Measurements from ENCODE around the gene SLC6A9.
A peak's percentile ranks its signal among the peaks of the same experiment; 100 is the strongest.

Gene SLC6A9

DNA sequence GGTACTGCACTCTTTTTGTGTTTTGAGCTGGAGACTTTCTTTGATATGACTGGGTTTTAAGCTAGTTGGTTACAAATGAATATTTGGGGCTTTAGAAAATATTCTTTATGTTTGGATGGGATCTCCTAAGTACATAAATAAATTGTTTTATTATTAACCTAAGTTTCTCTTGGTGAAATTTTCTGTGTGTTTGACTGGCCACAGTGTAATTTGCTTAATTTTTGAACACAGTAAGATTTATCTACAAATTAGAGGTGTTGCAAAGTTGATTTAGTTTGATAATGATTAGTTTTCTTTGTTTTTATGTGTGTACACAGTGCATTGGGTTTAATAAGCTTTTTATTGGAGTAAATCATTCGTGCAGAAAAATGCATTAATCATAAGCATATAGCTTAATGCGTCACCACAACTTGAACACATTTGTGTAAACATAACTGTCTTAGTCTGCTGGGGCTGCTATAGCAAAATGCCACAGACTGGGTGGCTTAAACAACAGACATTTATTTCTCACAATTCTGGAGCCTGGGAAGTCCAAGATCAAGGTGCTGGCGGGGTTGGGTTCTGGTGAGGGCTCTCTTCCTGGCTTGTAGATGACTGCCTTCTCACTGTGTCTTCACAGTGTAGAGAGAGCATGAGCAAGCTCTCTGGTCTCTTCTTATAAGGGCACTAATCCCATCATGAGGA, 17.4 kb upstream of the SLC6A9 start:
- DNase-seq (ENCODE audit: low read depth, low spot score) = no peak

DNA sequence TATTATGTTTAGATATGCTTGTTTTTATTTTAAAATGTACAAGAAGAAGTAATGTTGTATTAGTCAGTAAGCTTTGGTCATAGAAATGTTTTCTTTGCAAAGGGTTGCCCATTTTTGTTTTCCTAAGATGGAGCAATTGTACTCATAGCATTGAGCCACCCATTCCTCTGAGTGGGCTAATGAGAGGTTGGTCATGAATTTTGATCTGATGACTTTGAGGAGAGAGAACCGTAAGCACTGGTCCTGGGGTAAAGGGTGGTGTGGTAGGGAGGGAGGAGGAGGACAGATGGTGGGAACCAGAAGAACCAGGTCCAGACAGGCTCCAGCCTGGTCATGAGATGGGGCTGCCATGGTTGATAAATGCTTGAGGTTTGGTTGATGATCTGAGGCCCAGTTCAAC, 15.9 kb upstream of the SLC6A9 start:
- DNase-seq (ENCODE audit: low read depth, low spot score) = no peak

DNA sequence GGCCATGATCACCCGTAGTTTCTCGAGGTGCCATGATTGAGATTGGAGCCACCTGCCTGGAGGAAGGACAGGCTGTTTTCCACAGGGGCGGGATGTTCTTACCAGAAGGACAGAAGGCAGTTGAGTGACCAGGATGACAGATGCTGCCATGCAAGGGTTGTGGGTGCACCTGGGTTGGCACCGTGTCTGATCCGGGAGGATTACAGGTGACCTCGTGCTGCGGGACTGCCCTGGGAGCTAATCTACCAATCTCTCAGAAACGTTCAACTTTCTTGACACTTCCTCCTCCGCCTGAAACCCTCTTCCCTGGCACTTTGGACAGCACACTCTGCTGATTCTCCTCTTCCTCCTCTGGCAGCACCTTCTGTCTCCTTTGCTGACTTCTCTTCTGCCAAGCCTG, 13.8 kb upstream of the SLC6A9 start:
- DNase-seq (ENCODE audit: low read depth, low spot score) = no peak

DNA sequence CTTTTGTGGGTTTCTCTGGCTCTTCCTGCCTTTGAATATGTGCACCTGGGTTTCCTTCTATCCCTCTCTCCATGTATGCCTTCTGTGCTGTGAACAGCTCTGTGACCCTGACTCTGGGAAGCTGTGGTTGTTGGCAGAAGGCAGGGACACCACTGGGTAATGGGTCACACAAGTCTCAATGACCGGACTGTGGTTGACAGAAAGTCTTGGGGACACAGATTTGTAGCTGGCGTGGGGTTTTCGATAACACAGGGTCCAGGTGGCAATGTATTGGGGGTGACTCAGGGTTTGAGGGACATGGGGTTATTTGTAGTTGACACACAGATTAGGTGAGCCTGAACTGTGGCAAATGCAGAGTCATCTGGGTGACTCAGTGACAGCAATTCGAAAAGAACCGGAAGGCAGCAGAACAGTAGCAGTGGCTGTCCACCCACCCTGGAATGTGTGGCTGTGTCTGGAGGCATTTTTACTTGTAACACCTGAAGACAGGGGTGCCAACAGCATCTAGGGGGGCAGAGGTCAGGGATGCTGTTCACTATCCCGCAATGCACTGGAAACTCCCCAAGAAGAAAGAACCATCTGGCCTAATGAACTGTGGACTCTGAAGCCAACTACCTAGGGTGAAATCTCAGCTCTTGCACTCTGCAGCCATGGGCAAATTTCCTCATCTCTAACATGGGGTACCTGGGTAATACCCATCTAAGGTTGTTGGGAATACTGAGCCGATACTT, 13.0 kb upstream of the SLC6A9 start:
- no peak for DNase-seq (ENCODE audit: low read depth, low spot score)

DNA sequence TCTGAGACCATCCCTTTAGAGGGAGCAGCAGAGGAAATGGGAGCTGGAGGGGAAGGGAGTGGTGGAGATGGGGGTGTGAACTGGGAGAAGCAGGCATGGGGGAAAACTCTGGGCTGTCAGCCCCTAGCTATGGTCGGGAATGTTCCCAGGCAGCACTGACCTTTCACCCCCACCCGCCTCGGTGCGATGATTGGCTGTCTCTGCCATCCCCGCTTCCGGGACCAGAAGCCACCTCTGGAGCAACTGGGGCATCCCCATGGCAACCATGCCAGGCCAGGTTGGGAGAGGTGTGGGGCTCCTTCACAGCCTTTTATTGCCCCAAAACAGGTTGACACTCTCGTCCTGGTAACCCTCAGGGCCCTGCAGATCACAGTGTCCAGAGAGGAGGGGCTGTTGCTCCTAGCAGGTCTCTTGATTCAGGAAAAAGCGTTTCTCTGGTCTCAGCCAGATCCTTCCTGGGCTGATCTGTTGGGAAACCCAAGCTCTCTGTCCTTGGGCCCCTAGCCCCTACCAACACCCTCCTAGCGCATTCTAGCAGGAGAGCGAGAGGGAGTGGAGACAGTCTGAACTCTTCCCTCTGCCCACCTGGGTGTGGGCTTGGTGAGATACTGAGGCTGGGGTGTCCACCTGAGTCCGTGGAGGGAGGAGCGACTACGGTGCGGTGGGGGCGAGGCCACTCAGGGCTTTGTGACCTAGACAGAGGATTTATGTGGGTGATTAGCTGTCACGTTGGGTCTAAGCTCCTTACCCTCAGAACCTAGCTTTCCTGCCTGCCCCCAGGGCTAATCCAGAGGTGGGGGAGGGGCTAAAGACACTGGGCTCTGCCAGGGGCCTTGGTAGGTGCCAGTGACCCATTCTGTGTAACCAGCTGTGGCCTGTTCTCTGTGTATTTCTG, 12.2 kb upstream of the SLC6A9 start:
- DNase-seq (ENCODE audit: low read depth, low spot score) = no peak

DNA sequence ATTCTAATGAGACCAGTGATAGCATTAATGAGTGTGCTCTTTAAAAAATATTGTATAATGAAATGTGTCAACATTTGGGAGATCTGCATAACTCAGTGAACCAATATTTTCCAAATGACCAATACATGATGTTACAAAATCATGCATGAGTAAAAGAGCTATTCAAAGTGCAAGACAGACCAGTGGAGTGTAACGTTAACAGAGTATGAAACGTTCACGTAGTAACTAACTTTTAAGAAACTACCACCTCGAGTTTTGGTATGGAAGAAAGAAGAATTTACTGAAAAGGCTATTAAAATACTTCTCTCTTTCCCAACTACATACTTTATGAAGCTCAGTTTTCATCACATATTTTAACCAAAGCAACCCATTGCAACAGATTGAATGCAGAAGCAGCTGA, 9.6 kb upstream of the SLC6A9 start:
- DNase-seq (ENCODE audit: low read depth, low spot score) = no peak

DNA sequence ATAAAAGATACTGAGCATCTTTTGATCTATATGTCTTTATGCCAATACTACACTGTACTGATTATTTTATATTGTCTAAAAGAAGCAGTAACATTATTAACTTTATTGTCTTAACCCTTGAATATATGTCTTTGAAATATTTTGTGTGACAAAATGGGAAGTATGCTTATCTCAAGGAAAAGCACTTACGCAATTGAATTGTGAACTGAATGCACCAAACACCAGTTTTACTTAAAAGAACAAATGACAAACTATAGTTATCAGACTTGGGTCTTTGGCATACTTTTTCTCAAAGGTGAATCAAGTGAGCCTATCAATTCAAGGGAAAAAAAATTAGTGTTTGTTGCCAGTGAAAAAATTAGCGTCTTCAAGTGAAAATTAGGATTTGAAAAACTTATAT, 9.2 kb upstream of the SLC6A9 start:
- no peak for DNase-seq (ENCODE audit: low read depth, low spot score)

DNA sequence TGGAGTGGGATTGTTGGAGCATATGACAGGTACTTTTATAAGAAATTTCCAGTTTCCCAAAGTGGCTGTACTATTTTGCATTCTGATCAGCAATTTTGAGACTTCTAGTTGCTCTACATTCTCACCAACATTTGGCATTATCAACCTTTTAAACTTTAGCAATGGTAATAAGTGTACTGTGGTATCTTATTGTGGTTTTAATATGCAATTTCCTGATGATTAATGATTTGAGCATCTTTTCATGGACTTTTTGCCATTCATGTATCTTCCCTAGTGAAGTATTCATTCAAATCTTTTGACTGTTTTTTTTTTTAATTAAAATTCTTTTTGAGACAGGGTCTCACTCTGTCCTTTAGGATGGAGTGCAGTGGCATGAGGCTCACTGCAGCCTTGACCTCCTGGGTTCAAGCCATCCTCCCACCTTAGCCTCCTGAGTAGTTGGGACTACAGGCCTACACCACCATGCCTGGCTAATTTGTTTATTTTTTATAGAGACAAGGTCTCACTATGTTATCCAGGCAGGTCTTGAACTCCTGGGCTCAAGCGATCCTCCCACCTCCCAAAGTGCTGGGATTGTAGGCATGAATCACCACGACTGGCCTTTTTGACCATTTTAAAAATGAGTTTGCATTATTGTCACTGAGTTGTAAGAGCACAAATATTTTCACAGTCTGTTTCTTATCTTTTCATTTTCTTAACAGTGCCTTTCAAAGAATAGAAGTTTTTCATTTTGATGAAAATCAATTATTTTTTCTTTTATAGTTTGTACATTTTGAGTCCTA, 7.8 kb upstream of the SLC6A9 start:
- no peak for DNase-seq (ENCODE audit: low read depth, low spot score)

DNA sequence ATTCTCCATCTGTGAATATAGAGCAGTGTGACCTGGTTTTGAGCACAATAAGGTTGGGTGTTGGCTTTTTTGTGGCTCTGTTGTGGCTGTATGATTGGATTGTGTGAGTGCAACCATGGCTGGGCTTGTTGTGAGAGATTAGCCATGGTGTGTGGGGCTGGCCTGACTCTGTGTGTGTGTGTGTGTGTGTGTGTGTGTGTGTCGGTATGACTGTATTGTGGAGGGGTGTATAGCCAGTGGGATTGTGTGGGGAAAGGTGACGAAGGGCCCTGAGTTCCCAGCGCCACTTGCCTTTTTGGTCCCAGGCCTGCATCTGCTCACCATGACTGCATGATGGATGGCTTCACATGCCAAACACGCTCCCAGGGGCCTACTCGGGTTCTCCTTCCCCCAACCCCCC, 5.9 kb upstream of the SLC6A9 start:
- no peak for DNase-seq (ENCODE audit: low read depth, low spot score)

DNA sequence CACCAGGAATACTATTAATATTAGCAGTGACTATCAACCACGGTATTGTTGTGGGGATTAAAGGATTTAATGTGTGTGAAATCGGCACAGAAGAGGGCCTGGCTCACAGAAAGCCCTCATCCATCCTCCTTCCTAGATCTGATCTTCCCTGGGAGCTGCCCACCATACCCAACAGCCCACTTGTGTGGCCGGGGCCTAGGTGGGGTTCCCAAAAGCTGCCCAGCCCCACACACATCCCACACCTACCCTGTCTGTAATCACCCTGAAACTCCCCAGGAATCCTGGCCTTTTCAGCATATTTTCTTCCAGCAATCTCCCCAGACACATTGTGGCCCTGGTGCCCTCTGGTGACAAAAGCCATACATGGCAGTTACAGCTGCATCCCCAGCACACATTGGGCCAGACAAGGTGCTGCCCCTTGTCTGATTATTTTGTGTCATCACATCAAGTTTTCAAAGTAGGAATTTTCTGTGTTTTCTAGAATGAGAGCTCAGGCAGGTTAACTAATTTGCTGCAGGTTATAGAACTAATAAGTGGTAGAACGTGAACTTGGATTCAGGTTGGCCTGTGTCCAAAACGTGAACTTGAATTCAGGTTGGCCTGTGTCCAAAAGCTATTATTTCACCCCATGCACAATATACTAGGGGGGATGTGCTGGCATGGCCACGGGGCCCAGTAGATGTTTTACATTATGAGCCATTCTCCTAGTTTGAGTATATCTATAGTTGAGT, 5.3 kb upstream of the SLC6A9 start:
- DNase-seq (ENCODE audit: low read depth, low spot score) = peak; percentile 52

DNA sequence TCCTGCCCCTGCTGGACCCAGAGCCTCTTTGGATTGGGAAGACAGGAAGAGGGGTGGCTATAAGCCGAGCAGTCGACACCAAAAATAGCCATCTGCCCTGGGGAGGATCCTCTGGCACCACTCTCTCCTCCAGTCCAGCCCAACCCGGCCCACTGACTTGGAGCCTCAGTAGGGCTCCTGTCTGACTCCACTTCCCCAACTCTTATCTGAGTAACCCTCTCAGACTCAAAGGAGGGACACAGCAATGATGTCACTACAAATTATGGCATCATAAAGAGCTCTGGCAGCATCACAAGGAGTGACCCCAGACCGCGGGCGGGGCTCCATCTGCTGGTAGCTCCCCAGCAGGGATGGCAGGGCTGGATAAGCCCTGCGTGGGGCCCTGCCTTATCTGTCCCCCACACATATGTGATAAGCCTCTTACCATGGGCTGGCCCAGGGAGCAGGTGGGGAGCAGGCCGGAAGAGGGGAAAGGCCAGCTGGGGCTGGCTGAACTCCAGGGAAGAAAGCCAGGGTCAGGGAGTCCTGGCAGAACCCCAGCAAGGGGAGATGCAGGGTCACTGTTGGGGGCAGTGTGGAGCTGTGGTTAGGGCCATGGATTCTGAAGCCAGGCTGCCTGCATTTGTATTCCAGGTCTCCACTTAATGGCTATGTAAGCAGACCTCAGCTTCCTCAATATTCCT, 4.6 kb upstream of the SLC6A9 start:
- no peak for DNase-seq (ENCODE audit: low read depth, low spot score)

DNA sequence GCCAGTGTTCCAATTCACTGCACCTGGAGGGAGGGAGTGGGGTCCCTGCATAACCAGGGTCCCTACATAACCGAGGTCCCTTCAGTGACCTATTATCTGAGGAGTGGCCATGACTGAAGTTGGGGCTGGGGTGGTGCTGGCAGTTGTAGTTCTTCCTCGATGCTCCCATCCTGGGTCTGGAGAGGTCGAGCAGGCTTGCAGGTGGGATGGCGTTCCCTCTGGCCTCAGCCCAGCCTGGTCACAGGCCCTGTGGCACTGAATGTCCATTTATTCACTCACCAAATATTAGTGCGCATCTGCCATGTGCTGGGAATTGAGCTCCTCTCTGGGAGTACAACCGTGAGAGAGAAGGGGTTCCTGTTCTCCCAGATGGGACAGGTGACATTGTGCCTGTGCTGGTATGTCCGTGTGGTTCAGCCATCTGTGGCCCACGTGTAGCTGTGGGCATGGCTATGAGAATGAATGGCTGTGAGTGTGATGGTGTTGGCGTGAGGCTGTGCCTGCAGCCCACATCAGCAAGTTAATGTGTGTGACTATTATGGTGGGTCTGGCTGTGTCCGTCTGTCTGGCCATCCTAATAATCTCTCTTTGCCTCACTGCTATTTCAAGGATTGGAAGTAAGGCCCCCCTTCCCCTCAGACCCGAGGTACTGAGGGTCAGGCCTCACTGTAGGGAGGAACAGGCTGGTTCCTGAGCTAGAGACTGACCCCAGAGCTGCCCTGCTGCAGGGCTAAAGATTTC, 3.9 kb upstream of the SLC6A9 start:
- DNase-seq (ENCODE audit: low read depth, low spot score) = no peak

DNA sequence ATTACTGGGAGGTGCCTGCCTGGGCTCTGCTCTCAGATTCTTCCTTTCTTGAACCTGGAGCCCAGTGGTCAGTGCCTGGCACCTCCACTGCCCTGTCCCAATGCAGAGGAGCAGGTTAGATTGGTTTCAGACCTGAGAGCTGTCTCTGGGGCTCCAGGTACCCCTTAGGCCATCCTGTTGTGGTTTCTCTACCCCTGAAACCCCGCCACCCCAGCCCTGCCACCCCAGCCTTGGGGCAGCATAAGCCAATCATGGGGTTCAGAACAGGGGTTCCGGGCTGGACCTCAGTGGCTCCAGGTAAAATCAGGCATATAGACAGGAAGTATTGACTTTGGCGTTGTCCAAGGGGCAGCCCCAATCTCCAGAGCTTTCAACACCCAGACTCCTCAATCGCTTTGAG, 3.2 kb upstream of the SLC6A9 start:
- no peak for DNase-seq (ENCODE audit: low read depth, low spot score)

DNA sequence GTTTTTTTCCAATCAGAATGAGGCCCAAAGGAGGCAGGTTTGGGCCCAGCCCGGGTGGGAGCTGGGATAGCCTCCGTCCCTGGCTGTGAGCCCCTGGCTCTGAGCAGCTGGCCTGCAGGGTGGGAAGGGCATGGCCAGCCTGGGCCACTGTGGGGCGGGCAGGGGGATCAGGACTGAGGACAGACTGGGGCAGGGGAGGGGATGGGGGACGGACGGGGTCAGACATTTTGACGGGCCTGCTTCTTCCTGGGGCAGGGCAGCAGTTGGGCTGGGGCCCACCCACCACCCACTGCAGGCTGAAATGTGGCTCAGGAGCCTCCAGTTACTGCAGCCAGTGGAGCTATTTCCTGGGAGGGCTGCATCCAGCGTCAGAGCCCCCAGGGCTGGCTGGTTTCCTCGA, 2.5 kb upstream of the SLC6A9 start:
- no peak for DNase-seq (ENCODE audit: low read depth, low spot score)

DNA sequence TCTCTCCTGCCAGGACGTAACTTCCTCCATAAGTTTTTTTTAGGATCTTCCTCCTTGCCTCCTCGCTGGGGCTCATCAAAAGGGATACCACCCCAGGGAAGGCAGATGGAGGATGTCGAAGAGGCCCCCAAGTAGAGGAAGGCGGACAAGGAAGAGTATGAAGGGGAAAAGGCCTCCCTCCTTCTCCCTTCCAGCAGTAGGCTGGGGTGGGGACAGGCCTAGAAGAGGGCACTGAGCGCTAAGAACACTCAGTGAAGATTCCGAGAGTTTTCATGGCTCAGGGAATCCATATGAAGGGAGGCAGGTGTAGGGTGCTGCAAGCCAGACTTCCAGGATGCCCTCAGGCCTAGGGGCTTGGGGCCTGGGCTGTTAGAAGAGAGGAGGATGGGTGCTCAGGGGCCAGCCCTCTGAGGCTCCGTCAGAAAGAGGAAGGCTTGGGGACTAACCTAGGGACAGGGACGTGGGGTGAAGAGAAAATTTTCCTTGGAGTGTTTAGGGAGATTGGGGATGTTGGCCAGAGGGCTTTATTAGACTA, 1.8 kb upstream of the SLC6A9 start:
- DNase-seq (ENCODE audit: low read depth, low spot score) = no peak

DNA sequence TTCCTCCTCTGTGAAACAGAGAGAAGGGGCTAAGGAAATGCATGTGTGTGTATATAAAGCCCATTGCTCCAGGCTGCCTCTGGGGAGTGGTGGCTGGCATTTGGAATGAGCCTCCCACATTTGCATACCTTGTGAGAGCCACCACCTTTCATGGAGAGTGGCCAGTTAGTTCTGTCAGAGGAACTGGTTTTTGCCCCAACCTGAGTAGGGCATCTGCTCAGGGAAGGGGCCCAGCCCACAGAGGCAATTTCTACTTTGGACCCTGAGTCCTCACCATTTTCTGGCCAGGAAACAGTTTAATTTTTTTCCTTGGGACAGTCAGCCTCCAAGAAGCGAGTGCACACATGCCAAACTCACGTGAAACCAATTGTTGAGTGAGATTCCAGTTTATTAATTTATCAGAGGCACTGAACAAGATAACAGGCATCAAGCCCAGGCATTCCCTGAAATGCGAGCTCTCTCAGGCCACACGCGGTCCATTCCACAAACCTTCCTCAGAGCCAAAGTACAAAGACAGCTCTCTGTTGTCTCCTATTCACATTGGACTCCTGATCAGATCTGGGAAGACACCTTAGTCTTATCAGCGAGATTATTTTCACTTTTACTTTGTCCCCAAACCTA, 1.0 kb upstream of the SLC6A9 start:
- DNase-seq (ENCODE audit: low read depth, low spot score) = no peak

DNA sequence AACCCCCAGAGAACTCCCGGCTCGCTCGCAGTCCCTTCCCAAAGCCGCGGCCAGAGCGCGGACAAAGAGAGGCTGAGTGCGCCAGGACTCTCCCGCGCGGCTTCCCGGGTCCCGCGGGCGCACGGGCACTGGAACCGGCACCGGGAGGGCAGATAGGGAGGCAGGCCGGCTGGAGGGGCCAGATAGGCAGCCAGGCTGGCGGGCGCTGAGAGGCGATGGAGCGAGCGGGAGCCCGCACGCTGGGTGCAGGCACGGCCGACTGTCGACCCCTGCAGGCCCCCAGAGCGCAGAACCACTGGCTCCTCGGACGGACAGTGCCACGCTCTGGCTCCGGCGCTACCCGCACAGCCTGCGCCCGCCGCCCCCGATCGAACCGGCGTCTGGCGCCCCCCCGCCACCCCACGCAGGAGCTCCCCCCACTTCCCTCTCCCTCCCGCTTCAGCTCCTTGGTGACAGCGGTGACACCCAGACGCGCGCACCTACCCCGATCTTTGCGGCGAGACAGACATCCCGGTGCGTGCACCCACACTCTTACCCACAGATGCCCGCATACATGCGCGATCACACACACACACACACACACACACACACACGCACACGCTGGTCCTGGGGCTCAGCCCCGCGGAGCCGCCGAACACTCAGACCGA, 534 bp downstream of the SLC6A9 start:
- peak; percentile 34 for DNase-seq (ENCODE audit: low read depth, low spot score)

DNA sequence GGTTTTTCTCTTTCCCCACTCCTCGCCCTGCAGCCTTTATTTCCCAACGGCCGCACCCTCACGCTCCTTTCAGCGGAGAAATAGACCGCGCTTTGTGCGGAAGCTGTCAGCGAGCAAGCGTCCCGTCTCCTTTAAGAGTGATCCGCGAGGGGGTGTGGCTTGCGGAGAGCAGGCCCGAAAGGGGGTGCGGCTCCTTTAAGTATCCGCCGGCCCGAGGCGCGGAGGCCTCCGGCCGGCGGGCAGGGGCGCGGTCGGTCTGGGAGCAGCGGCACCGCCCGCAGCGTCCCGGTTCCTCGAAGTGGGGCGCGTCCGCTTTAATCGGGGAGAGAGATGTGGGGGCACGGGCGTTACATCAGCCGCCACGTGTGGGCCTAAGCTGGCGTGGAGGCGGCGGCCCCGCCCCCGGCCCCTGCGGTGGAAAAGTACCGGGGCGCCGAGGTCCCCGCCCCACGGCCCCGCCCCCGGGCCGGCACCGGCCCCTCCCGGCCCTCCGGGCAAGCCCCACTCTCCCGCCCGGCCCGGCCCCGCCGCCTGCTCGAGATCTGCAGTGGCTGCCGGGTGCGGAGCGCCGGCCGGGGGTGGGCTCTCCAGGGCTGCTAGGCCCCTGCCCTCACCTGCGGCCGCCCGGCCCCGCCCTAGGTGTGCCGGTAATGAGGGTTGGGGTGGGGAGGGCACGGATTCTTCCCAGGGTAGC, 1.2 kb downstream of the SLC6A9 start:
- peak; percentile 74 for DNase-seq (ENCODE audit: low read depth, low spot score)

Measured in activated naive CD8-positive, alpha-beta T cell treated with anti-CD3 and anti-CD28 coated beads, Interleukin-2, amount 50 U/mL, for 16 hours (primary cell).